ENCODE data around the gene ASTN2. TPM values are rescaled to one million over a fixed set of nuclear protein-coding genes. Genes with fewer than 3 reads are reported as not detected.

Gene ASTN2
- total and polyA plus RNA-seq, 2 experiments from 2014 or later = 7.0 to 24.6 TPM

DNA sequence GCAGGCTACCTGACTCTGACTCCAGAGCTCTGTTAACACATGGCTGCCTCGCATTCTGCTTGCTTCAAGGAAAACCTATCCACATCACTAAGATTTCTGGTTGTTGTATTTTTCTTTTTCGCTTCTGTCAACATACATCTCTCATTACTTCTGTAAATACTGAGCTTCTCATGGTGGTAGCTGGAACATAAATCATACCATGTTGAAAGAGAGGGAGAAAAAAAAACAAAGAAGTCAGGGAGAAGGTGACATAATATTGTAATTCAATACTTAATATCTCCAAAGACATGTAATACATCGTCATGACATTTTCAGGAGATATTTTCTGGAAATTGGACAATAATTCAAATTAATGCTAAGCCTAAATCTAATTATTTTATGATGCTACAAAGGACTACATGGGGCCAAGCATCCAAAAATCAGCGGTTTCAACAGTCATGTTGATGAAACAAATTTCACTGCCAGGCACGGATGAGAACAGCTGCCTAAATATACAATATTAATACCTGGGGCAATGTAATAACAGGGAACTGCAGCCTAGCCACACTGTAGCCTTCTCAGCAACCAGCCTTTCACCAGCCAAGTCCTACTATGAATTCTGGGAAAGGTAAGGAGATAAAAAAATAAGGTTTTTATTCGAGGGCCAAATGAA is 395.8 kb downstream of the ASTN2 start:
- Histone ChIP-seq H3K79me2 (replicated peaks; ENCODE audit: insufficient read depth) (no peaks in the 10 kb centered on the region), H3K27me3 (ENCODE audit: insufficient read depth) (no peaks in the 10 kb centered on the region), H4K20me1 (replicated peaks; ENCODE audit: insufficient read depth) (no peaks in the 10 kb centered on the region), H3K4me2 (no peak overlapping the region), H3K4me3 (no peak overlapping the region), H3K9me2 (ENCODE audit: insufficient read depth) (no peaks in the 10 kb centered on the region), H3F3A (replicated peaks; ENCODE audit: low read depth) (no peaks in the 10 kb centered on the region), H3K4me1 (ENCODE audit: insufficient read depth) (peaks cover 27% of the 10 kb centered on the region), H3K36me3 (ENCODE audit: insufficient read depth) (no peaks in the 10 kb centered on the region), H3K27ac (ENCODE audit: low read depth) (no peak overlapping the region), H2AFZ (no peak overlapping the region)
- Mint-ChIP-seq H3K36me3 (ENCODE audit: low read depth) (no peaks in the 10 kb centered on the region), H3K4me3 (no peak overlapping the region), H3K27ac (no peak overlapping the region), H3K9me3 (no peaks in the 10 kb centered on the region), H3K27me3 (ENCODE audit: insufficient read depth, low read depth, poor library complexity) (peaks cover 3% of the 10 kb centered on the region), H3K4me1 (peaks cover 29% of the 10 kb centered on the region)
- TF ChIP-seq, protein P1, sequence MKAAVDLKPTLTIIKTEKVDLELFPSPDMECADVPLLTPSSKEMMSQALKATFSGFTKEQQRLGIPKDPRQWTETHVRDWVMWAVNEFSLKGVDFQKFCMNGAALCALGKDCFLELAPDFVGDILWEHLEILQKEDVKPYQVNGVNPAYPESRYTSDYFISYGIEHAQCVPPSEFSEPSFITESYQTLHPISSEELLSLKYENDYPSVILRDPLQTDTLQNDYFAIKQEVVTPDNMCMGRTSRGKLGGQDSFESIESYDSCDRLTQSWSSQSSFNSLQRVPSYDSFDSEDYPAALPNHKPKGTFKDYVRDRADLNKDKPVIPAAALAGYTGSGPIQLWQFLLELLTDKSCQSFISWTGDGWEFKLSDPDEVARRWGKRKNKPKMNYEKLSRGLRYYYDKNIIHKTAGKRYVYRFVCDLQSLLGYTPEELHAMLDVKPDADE (IDR thresholded peaks at IDR 0.05) = no peak
- DNase-seq (ENCODE audit: low spot score) = no peak
- no peak for ATAC-seq

DNA sequence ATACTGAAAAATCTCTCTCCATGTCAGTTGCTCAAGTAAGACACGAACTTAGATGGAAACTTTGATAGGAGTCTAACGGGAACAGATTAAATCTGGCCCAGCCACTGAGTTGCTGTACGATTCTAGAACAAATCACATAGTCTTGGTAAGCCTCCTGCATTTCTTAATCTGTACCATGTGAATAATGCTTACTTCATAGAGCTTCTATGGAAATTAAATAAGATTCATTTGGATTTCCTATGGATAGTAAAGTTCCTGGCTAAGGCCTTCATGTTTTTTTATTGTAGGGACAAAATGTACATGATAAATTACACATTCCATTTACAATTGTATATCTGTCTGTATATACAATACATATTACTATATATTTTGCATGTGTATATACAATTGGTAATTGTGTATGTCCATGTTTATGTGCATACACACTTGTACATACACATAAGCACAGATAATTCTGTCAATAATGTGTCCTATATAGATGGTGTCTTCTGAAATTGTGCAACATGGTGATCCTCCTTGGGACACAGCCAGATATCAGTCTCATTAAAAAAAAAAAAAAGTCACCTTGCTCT is 397.4 kb downstream of the ASTN2 start:
- Histone ChIP-seq H3K4me1 (ENCODE audit: insufficient read depth) (peaks cover 24% of the 10 kb centered on the region), H3K36me3 (ENCODE audit: insufficient read depth) (no peaks in the 10 kb centered on the region), H3K27me3 (ENCODE audit: insufficient read depth) (no peaks in the 10 kb centered on the region), H4K20me1 (replicated peaks; ENCODE audit: insufficient read depth) (no peaks in the 10 kb centered on the region), H3K79me2 (replicated peaks; ENCODE audit: insufficient read depth) (no peaks in the 10 kb centered on the region), H3K9me2 (ENCODE audit: insufficient read depth) (no peaks in the 10 kb centered on the region), H2AFZ (no peak overlapping the region), H3K4me2 (no peak overlapping the region), H3K4me3 (no peak overlapping the region), H3F3A (replicated peaks; ENCODE audit: low read depth) (no peaks in the 10 kb centered on the region), H3K27ac (ENCODE audit: low read depth) (no peak overlapping the region)
- no peak overlapping the region for H3K4me3 Mint-ChIP-seq
- H3K27ac Mint-ChIP-seq = peak overlapping the region; percentile 64; the same call in 1 of the 2 replicates
- H3K9me3 Mint-ChIP-seq = no peaks in the 10 kb centered on the region
- peaks cover 20% of the 10 kb centered on the region for H3K4me1 Mint-ChIP-seq
- no peaks in the 10 kb centered on the region for H3K36me3 Mint-ChIP-seq (ENCODE audit: low read depth)
- ATAC-seq = no peak
- H3K27me3 Mint-ChIP-seq (ENCODE audit: insufficient read depth, low read depth, poor library complexity) = peaks cover 3% of the 10 kb centered on the region
- no peak for TF ChIP-seq ZNF114 (CRISPR knock-in tag; IDR thresholded peaks at IDR 0.05)
- DNase-seq (ENCODE audit: low spot score) = no peak

DNA sequence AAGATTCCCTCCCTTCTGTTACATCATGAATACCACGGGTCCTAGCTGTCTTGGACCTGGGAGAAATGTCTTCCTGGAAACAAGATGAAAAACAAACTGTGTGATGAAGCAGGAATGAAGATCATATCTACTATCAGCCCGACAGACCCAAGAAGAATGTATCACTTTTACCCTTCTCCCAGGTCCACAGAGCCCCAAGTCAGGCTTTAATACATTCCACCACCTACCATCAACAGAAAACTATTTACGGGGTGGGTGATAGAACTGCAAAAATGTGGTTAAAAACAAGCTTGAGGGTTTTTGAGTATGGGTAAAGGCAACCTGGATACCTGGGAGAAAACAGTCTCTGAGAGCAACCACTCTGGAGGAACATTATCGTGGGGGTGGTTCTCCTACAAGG is 400.8 kb downstream of the ASTN2 start:
- peaks cover 3% of the 10 kb centered on the region for H3K27me3 Mint-ChIP-seq (ENCODE audit: insufficient read depth, low read depth, poor library complexity)
- no peak for DNase-seq (ENCODE audit: low spot score)
- no peaks in the 10 kb centered on the region for H3K36me3 Mint-ChIP-seq (ENCODE audit: low read depth)
- no peak overlapping the region for H3K4me3 Mint-ChIP-seq
- H3F3A ChIP-seq (replicated peaks; ENCODE audit: low read depth) = no peaks in the 10 kb centered on the region
- peaks cover 10% of the 10 kb centered on the region for H3K4me1 ChIP-seq (ENCODE audit: insufficient read depth)
- 0 out of 2 replicates have a peak, but pooled peaks cover 3% of the 10 kb centered on the region for H3K9me2 ChIP-seq (ENCODE audit: insufficient read depth)
- no peak overlapping the region for H3K4me2 ChIP-seq
- no peak overlapping the region for H3K27ac ChIP-seq (ENCODE audit: low read depth)
- no peaks in the 10 kb centered on the region for H3K9me3 Mint-ChIP-seq
- no peaks in the 10 kb centered on the region for H3K27me3 ChIP-seq (ENCODE audit: insufficient read depth)
- no peak overlapping the region for H3K27ac Mint-ChIP-seq
- no peak for ATAC-seq
- H3K36me3 ChIP-seq (ENCODE audit: insufficient read depth) = no peaks in the 10 kb centered on the region
- no peaks in the 10 kb centered on the region for H4K20me1 ChIP-seq (replicated peaks; ENCODE audit: insufficient read depth)
- H3K4me1 Mint-ChIP-seq = peaks cover 12% of the 10 kb centered on the region
- H2AFZ ChIP-seq = no peak overlapping the region
- no peaks in the 10 kb centered on the region for H3K79me2 ChIP-seq (replicated peaks; ENCODE audit: insufficient read depth)
- no peak overlapping the region for H3K4me3 ChIP-seq
- TF ChIP-seq POLR2AphosphoS5 (IDR thresholded peaks at IDR 0.05; ENCODE audit: low read depth) (no peak), NANOG (IDR thresholded peaks at IDR 0.05; ENCODE audit: borderline replicate concordance) (no peak), STAT1 (IDR thresholded peaks at IDR 0.05; ENCODE audit: unreplicated experiment) (no peak), EZH2phosphoT487 (IDR thresholded peaks at IDR 0.05; ENCODE audit: unreplicated experiment) (no peak), JUNB (IDR thresholded peaks at IDR 0.05; ENCODE audit: unreplicated experiment) (no peak), CREB1 (CRISPR knock-in tag; IDR thresholded peaks at IDR 0.05; ENCODE audit: low read depth) (no peak), ZNF114 (CRISPR knock-in tag; IDR thresholded peaks at IDR 0.05) (no peak)
- TF ChIP-seq, protein P2, sequence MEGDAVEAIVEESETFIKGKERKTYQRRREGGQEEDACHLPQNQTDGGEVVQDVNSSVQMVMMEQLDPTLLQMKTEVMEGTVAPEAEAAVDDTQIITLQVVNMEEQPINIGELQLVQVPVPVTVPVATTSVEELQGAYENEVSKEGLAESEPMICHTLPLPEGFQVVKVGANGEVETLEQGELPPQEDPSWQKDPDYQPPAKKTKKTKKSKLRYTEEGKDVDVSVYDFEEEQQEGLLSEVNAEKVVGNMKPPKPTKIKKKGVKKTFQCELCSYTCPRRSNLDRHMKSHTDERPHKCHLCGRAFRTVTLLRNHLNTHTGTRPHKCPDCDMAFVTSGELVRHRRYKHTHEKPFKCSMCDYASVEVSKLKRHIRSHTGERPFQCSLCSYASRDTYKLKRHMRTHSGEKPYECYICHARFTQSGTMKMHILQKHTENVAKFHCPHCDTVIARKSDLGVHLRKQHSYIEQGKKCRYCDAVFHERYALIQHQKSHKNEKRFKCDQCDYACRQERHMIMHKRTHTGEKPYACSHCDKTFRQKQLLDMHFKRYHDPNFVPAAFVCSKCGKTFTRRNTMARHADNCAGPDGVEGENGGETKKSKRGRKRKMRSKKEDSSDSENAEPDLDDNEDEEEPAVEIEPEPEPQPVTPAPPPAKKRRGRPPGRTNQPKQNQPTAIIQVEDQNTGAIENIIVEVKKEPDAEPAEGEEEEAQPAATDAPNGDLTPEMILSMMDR (conservative IDR thresholded peaks at IDR 0.05; ENCODE audit: low read depth in 2 of 2) = no peak
- TF ChIP-seq, protein P3, sequence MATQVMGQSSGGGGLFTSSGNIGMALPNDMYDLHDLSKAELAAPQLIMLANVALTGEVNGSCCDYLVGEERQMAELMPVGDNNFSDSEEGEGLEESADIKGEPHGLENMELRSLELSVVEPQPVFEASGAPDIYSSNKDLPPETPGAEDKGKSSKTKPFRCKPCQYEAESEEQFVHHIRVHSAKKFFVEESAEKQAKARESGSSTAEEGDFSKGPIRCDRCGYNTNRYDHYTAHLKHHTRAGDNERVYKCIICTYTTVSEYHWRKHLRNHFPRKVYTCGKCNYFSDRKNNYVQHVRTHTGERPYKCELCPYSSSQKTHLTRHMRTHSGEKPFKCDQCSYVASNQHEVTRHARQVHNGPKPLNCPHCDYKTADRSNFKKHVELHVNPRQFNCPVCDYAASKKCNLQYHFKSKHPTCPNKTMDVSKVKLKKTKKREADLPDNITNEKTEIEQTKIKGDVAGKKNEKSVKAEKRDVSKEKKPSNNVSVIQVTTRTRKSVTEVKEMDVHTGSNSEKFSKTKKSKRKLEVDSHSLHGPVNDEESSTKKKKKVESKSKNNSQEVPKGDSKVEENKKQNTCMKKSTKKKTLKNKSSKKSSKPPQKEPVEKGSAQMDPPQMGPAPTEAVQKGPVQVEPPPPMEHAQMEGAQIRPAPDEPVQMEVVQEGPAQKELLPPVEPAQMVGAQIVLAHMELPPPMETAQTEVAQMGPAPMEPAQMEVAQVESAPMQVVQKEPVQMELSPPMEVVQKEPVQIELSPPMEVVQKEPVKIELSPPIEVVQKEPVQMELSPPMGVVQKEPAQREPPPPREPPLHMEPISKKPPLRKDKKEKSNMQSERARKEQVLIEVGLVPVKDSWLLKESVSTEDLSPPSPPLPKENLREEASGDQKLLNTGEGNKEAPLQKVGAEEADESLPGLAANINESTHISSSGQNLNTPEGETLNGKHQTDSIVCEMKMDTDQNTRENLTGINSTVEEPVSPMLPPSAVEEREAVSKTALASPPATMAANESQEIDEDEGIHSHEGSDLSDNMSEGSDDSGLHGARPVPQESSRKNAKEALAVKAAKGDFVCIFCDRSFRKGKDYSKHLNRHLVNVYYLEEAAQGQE (IDR thresholded peaks at IDR 0.05; ENCODE audit: unreplicated experiment) = no peak

Data from GM23338 (cell line).